Measurements from ENCODE around the gene DPH2. TPM values are rescaled to one million over a fixed set of nuclear protein-coding genes. Genes with fewer than 3 reads are reported as not detected.

The DPH2 gene
- polyA plus RNA-seq, 3 donors: 13.0 to 23.6 (median 14.1) TPM

GRCh38 chr1:44020464-44020863 lies 50.7 kb downstream of the DPH2 start:
- no peaks in the 10 kb centered on the region for H3K9me3 Mint-ChIP-seq
- no peak overlapping the region for H3K4me3 ChIP-seq (replicated peaks in 1 of 3; ENCODE audit: low read depth in 2 of 3, low read length in 3 of 3)
- WGBS (ENCODE audit: insufficient coverage): 84% methylated on average over 6 of the region's 6 CpGs

GRCh38 chr1:44021156-44021555 lies 51.3 kb downstream of the DPH2 start:
- Histone ChIP-seq H2AFZ (ENCODE audit: insufficient read depth, low read depth, low read length, poor library complexity, severe bottlenecking) (no peak overlapping the region), H3K4me2 (replicated peaks; ENCODE audit: extremely low read depth, low read length, poor library complexity, severe bottlenecking) (no peak overlapping the region), H3K27ac (ENCODE audit: low read depth in 1 of 2, low read length in 2 of 2) (no peak overlapping the region), H4K20me1 (ENCODE audit: insufficient read depth, low read length) (no peaks in the 10 kb centered on the region), H3K79me2 (ENCODE audit: insufficient read depth, low read length) (no peaks in the 10 kb centered on the region), H3K36me3 (replicated peaks in 1 of 2; ENCODE audit: control insufficient read depth in 1 of 2, insufficient read depth in 2 of 2, low read length in 2 of 2) (no peaks in the 10 kb centered on the region), H3K9ac (ENCODE audit: insufficient read depth, low read length, poor library complexity, severe bottlenecking) (no peak overlapping the region), H3K4me3 (replicated peaks in 1 of 3; ENCODE audit: low read depth in 2 of 3, low read length in 3 of 3) (no peak overlapping the region), H3K4me1 (ENCODE audit: control insufficient read depth in 1 of 2, insufficient read depth in 2 of 2, low read length in 2 of 2) (no peaks in the 10 kb centered on the region), H3K27me3 (ENCODE audit: control insufficient read depth in 2 of 2, insufficient read depth in 2 of 2, low read length in 2 of 2) (no peaks in the 10 kb centered on the region), H3K9me3 (replicated peaks in 1 of 2; ENCODE audit: control insufficient read depth in 1 of 2, insufficient read depth in 1 of 2, low read length in 2 of 2) (no peaks in the 10 kb centered on the region)
- Mint-ChIP-seq H3K4me3 (no peak overlapping the region), H3K9me3 (no peaks in the 10 kb centered on the region), H3K27ac (no peak overlapping the region), H3K36me3 (no peaks in the 10 kb centered on the region), H3K27me3 (ENCODE audit: low read depth in 3 of 3) (peaks cover 0 to 7% (median 2%) of the 10 kb centered on the region in 3 donors), H3K4me1 (no peaks in the 10 kb centered on the region)
- intact Hi-C loops (cut with micrococcal nuclease): no loop called here
- TF ChIP-seq CTCF (IDR thresholded peaks at IDR 0.05): no peak
- 93% methylated on average over 7 of the region's 8 CpGs for WGBS (ENCODE audit: insufficient coverage)
- no peak for DNase-seq

More at GRCh38 chr1:44020464-44020863, 50.7 kb downstream of the DPH2 start:
- Histone ChIP-seq H2AFZ (ENCODE audit: insufficient read depth, low read depth, low read length, poor library complexity, severe bottlenecking) (no peak overlapping the region), H3K4me2 (replicated peaks; ENCODE audit: extremely low read depth, low read length, poor library complexity, severe bottlenecking) (no peak overlapping the region), H3K9me3 (replicated peaks in 1 of 2; ENCODE audit: control insufficient read depth in 1 of 2, insufficient read depth in 1 of 2, low read length in 2 of 2) (no peaks in the 10 kb centered on the region), H3K79me2 (ENCODE audit: insufficient read depth, low read length) (no peaks in the 10 kb centered on the region), H4K20me1 (ENCODE audit: insufficient read depth, low read length) (no peaks in the 10 kb centered on the region), H3K36me3 (replicated peaks in 1 of 2; ENCODE audit: control insufficient read depth in 1 of 2, insufficient read depth in 2 of 2, low read length in 2 of 2) (no peaks in the 10 kb centered on the region), H3K27ac (ENCODE audit: low read depth in 1 of 2, low read length in 2 of 2) (no peak overlapping the region), H3K4me1 (ENCODE audit: control insufficient read depth in 1 of 2, insufficient read depth in 2 of 2, low read length in 2 of 2) (no peaks in the 10 kb centered on the region), H3K9ac (ENCODE audit: insufficient read depth, low read length, poor library complexity, severe bottlenecking) (no peak overlapping the region), H3K27me3 (ENCODE audit: control insufficient read depth in 2 of 2, insufficient read depth in 2 of 2, low read length in 2 of 2) (no peaks in the 10 kb centered on the region)
- H3K27me3 Mint-ChIP-seq (ENCODE audit: low read depth in 3 of 3): peaks cover 0 to 7% (median 2%) of the 10 kb centered on the region in 3 donors
- no peak for TF ChIP-seq CTCF (IDR thresholded peaks at IDR 0.05)
- H3K27ac Mint-ChIP-seq: no peak overlapping the region
- H3K36me3 Mint-ChIP-seq: no peaks in the 10 kb centered on the region
- H3K4me3 Mint-ChIP-seq: no peak overlapping the region
- H3K4me1 Mint-ChIP-seq: no peaks in the 10 kb centered on the region
- intact Hi-C loops (cut with micrococcal nuclease): no loop called here
- DNase-seq: no peak
